OCI-LY7 (cell line): Measurements from ENCODE around the gene SLC17A1. TPM values are rescaled to one million over a fixed set of nuclear protein-coding genes. Genes with fewer than 3 reads are reported as not detected.

Experiments used
- BruUV-seq: library from RNA; stranded (reverse); fragments of 400-500 nt; replicated peaks from 2 replicates; lab custom pipeline; 2021; lab: Mats Ljungman, UMichigan
- CTCF ChIA-PET: fragments of 300-600 bp; sonication (Branson Sonifier 250); formaldehyde crosslinking; loops from one replicate; lab custom pipeline; 2022; ENCODE audit warnings: antibody characterized with exemption; ENCODE audit not compliant: unreplicated experiment; lab: Charles Lee
- POLR2A ChIA-PET: fragments of 300-600 bp; sonication (Branson Sonifier 250); formaldehyde crosslinking; loops from one replicate; lab custom pipeline; 2022; ENCODE audit warnings: antibody characterized with exemption; lab: Charles Lee
- DNase-seq: peaks from one replicate; pipeline ENCODE4 v3.0.0-alpha.2; 2015; ENCODE audit warnings: low spot score
- H2AFZ ChIP-seq: fragments of 200-600 bp; sonication (generic), shearing (Covaris generic); 2 replicates; pipeline ENCODE4 v1.6.1; 2014; ENCODE audit warnings: mild to moderate bottlenecking, antibody characterized with exemption, low read length, moderate library complexity
- H3K27ac ChIP-seq: fragments of 200-600 bp; sonication (generic); 2 replicates; pipeline ENCODE4 v1.5.1; 2014; ENCODE audit warnings: mixed run types, low read depth, mild to moderate bottlenecking, moderate library complexity, low read length, inconsistent platforms; ENCODE audit not compliant: poor library complexity, severe bottlenecking
- H3K36me3 ChIP-seq: fragments of 200-600 bp; sonication (generic); 2 replicates; pipeline ENCODE4 v1.6.1; 2014; ENCODE audit warnings: mild to moderate bottlenecking, antibody characterized with exemption, low read length, moderate library complexity, mixed read lengths; ENCODE audit not compliant: insufficient read depth
- H3K4me1 ChIP-seq: fragments of 200-600 bp; sonication (generic); 2 replicates; pipeline ENCODE4 v1.5.1; 2014; ENCODE audit warnings: mild to moderate bottlenecking, low read length; ENCODE audit not compliant: insufficient read depth, poor library complexity, severe bottlenecking
- H3K4me2 ChIP-seq: fragments of 200-600 bp; sonication (generic); 2 replicates; pipeline ENCODE4 v1.6.1; 2014; ENCODE audit warnings: mild to moderate bottlenecking, low read length
- H3K4me3 ChIP-seq: fragments of 200-600 bp; sonication (generic); 2 replicates; pipeline ENCODE4 v1.5.1; 2014; ENCODE audit warnings: mild to moderate bottlenecking, low read depth, low read length; ENCODE audit not compliant: poor library complexity, severe bottlenecking
- H3K79me2 ChIP-seq: fragments of 200-600 bp; sonication (generic); 2 replicates; pipeline ENCODE4 v1.6.1; 2016; ENCODE audit warnings: low read depth, mild to moderate bottlenecking, low read length, moderate library complexity, mixed read lengths; ENCODE audit not compliant: insufficient read depth
- H3K9me2 ChIP-seq: fragments of 200-600 bp; sonication (generic); 2 replicates; pipeline ENCODE4 v1.6.1; 2016; ENCODE audit warnings: mild to moderate bottlenecking, low read length, mixed read lengths; ENCODE audit not compliant: insufficient read depth
- H3K9me3 ChIP-seq: fragments of 200-600 bp; sonication (generic); 2 replicates; pipeline ENCODE4 v1.6.1; 2014; ENCODE audit warnings: mild to moderate bottlenecking, mixed run types, low read length, mixed read lengths
- H4K20me1 ChIP-seq: fragments of 200-600 bp; sonication (generic); 2 replicates; pipeline ENCODE4 v1.6.1; 2014; ENCODE audit warnings: mild to moderate bottlenecking, antibody characterized with exemption, low read length, moderate library complexity, mixed read lengths; ENCODE audit not compliant: insufficient read depth
- EZH2phosphoT487 ChIP-seq: fragments of 200-600 bp; sonication (generic); IDR thresholded peaks from 2 replicates; pipeline ENCODE4 v1.6.1; 2018; ENCODE audit warnings: low read depth, borderline replicate concordance, mild to moderate bottlenecking, mixed run types, antibody characterized with exemption, low read length, moderate library complexity, mixed read lengths
- intact Hi-C: fragments of 100-400 bp; cut with micrococcal nuclease; formaldehyde crosslinking; loops from one replicate; pipeline ENCODE4 v1.10.0; 2022; ENCODE audit not compliant: unreplicated experiment
- total RNA-seq, 2 experiments: library from RNA; depleted of rRNA in 1 of 2; stranded (reverse); fragments of >200 nt in 1 of 2; shearing (Covaris generic) in 1 of 2; gene quantifications; 2 replicates each; pipeline ENCODE4 v1.2.3, GENCODE V29; 2014 to 2022
- TF ChIP-seq, protein P1 (sequence below): fragments of 200-600 bp; sonication (generic); conservative IDR thresholded peaks from 2 replicates; pipeline ENCODE4 v1.5.1; 2014; ENCODE audit warnings: mild to moderate bottlenecking, antibody characterized with exemption, low read length, moderate library complexity, mixed read lengths

The SLC17A1 gene
- total RNA-seq, 2 experiments from 2014 or later: not detected

GRCh38 chr6:25774120-25774715, 57.6 kb downstream of the SLC17A1 start:
- BruUV-seq: no TSS peak
- Histone ChIP-seq H4K20me1 (no peaks in the 10 kb centered on the region), H3K27ac (no peak overlapping the region), H3K4me1 (no peaks in the 10 kb centered on the region), H3K9me3 (no peaks in the 10 kb centered on the region), H3K79me2 (no peaks in the 10 kb centered on the region), H3K4me3 (no peak overlapping the region), H3K36me3 (no peaks in the 10 kb centered on the region), H2AFZ (no peak overlapping the region), H3K9me2 (no peaks in the 10 kb centered on the region), H3K4me2 (no peak overlapping the region)
- ChIA-PET CTCF (no interaction called here), POLR2A (no interaction called here)
- intact Hi-C loops: no loop called here
- TF ChIP-seq, protein P1, sequence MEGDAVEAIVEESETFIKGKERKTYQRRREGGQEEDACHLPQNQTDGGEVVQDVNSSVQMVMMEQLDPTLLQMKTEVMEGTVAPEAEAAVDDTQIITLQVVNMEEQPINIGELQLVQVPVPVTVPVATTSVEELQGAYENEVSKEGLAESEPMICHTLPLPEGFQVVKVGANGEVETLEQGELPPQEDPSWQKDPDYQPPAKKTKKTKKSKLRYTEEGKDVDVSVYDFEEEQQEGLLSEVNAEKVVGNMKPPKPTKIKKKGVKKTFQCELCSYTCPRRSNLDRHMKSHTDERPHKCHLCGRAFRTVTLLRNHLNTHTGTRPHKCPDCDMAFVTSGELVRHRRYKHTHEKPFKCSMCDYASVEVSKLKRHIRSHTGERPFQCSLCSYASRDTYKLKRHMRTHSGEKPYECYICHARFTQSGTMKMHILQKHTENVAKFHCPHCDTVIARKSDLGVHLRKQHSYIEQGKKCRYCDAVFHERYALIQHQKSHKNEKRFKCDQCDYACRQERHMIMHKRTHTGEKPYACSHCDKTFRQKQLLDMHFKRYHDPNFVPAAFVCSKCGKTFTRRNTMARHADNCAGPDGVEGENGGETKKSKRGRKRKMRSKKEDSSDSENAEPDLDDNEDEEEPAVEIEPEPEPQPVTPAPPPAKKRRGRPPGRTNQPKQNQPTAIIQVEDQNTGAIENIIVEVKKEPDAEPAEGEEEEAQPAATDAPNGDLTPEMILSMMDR: no peak
- TF ChIP-seq EZH2phosphoT487: no peak
- DNase-seq: no peak

GRCh38 chr6:25769983-25770382, 61.9 kb downstream of the SLC17A1 start:
- H4K20me1 ChIP-seq: no peaks in the 10 kb centered on the region

DNA sequence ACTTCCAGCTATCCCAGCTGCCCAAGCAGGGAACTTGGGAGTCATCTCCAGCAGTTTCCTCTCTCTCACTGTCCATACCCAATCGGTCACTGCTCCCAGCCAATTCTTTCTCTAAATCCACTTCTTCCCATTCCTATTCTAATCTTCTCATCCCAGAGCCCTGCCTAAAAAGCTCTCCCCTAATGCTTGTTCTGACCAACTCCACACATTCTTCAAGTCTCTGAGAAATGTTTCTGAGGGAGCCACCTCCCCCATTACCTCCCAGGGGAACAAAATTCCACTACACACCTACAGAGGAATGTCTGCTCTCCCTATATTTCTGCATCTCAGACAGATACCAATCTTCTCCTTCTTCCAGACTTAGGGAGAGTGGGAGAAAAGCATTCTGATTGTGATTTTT, 63.3 kb downstream of the SLC17A1 start:
- intact Hi-C loops: no loop called here
- no peaks in the 10 kb centered on the region for H3K4me1 ChIP-seq
- no peaks in the 10 kb centered on the region for H3K9me2 ChIP-seq
- H2AFZ ChIP-seq: no peak overlapping the region
- POLR2A ChIA-PET: interaction anchor here (0.5 kb wide), 1 partner anchor 603 kb away, joined by 3 read pairs; no protein-coding TSS in a partner anchor
- no TSS peak for BruUV-seq
- no peak overlapping the region for H3K4me2 ChIP-seq
- no peak for DNase-seq
- CTCF ChIA-PET: no interaction called here
- H3K9me3 ChIP-seq: no peaks in the 10 kb centered on the region
- no peaks in the 10 kb centered on the region for H4K20me1 ChIP-seq
- no peak overlapping the region for H3K27ac ChIP-seq
- TF ChIP-seq, protein P1: no peak
- TF ChIP-seq EZH2phosphoT487: no peak
- no peaks in the 10 kb centered on the region for H3K79me2 ChIP-seq
- H3K36me3 ChIP-seq: no peaks in the 10 kb centered on the region
- no peak overlapping the region for H3K4me3 ChIP-seq

More at GRCh38 chr6:25769983-25770382, 61.9 kb downstream of the SLC17A1 start:
- Histone ChIP-seq H3K27ac (no peak overlapping the region), H3K4me3 (no peak overlapping the region), H3K4me2 (no peak overlapping the region), H3K79me2 (no peaks in the 10 kb centered on the region), H3K36me3 (no peaks in the 10 kb centered on the region), H3K4me1 (no peaks in the 10 kb centered on the region), H3K9me3 (no peaks in the 10 kb centered on the region), H2AFZ (no peak overlapping the region), H3K9me2 (no peaks in the 10 kb centered on the region)
- BruUV-seq: no TSS peak
- DNase-seq: no peak
- TF ChIP-seq, protein P1: no peak
- no peak for TF ChIP-seq EZH2phosphoT487
- POLR2A ChIA-PET: no interaction called here
- intact Hi-C loops: no loop called here
- CTCF ChIA-PET: no interaction called here
